Stimulated activated CD8-positive, alpha-beta memory T cell treated with anti-CD3 and anti-CD28 coated beads, Interleukin-4, amount 100 ng/mL, for 4 hours (primary cell): Measurements from ENCODE around the gene PLCZ1.
"Not testable (repeated sequence)": the region's sequence is repeated elsewhere in the genome, so short reads cannot be mapped to it uniquely, and the experiment has no call there.

Experiments used
- DNase-seq, 2 donors: peaks; one replicate each; pipeline ENCODE4 v3.0.0-alpha.2; 2020; ENCODE audit warnings: low read depth in 2 of 2, low spot score in 1 of 2

The PLCZ1 gene

DNA sequence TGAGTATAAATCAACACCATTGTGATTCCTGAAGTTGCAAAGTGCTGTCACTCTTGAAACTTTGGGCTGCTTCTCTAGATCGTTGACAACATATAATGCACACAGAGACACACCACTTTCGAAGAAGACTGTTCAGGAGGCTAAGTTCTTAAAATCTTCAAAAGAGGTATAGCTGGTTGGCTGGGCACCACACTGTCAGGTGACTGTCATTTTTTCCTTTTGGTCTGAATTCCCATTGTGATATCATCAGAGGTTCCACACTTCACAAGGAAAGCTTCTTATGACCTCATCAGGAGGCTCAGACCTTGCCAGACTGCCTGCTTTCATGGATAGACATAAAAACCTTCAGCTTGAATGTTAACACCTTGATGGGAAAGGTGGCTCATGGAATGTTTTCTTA lies at the start of gene PLCZ1, which contains the start of gene CAPZA3:
Gene PLCZ1, minus strand, starts transcription at position 194 of the 400 bp plus-strand sequence. CDS start 641 bp downstream, outside the sequence.
Gene CAPZA3, plus strand, starts transcription at position 301 of the 400 bp plus-strand sequence. CDS start 150 bp downstream, outside the sequence.
- DNase-seq = no peak

- not testable (repeated sequence) for DNase-seq
Measured at GRCh38 chr12:18785465-18785864, 47.7 kb upstream of the PLCZ1 start.

- DNase-seq = no peak
Measured at GRCh38 chr12:18782827-18783226, 45.0 kb upstream of the PLCZ1 start.

GRCh38 chr12:18766479-18766878 lies 28.7 kb upstream of the PLCZ1 start:
- not testable (repeated sequence) for DNase-seq

- DNase-seq = no peak
Measured at GRCh38 chr12:18755341-18755740, 17.5 kb upstream of the PLCZ1 start.

GRCh38 chr12:18754124-18754707 lies 16.4 kb upstream of the PLCZ1 start:
- no peak for DNase-seq

DNA sequence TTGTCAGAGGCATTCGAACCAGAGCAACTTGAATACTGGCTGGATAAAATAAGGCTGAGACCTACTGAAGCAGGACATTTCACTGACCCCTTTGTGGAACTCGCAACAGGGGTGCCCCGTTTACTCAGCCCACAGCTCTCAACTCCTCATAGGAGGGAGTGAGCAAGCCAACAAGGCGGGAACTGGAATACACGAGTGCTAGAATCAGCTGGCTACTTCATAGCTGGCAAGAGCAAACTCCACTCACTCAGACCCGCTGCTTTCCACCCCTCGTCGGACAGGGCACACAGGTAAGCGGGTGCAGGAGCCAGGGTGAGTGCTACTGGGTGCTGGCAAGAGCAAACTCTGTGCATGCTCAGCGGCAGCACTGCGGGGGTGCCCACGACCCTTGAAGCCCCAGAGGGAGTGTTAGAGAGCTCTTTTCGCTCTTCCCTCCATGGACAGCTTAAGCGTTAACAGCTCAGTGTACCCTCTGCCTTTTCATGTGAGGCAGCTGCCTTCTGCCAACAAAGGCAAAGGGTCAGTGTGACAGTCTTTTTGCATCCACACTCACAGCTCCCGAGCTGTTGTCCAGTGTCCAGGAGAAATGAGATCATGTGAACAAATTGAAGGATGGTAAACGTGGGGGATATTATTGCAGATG lies 15.8 kb upstream of the PLCZ1 start:
- DNase-seq = no peak

DNA sequence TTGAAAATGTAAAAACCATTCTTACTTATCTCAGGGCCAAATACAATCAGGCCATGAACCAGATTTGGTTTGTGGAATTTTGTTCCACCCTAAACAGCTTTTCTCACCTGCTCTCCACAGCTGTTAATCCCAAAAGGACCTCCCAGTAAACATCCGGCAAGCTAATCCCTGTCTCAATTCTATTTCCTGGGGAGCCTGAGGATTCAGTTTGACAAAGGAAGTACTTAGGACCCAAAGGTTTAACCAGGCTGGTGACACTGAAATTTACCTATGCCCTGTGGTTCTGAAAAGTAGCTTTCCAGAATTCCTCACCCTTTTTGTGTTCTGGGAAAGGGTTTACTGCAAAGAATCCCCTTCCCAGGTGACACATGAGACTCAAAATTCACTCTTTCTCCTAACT lies 15.1 kb upstream of the PLCZ1 start:
- no peak for DNase-seq

GRCh38 chr12:18752280-18752920 lies 14.6 kb upstream of the PLCZ1 start:
- DNase-seq = no peak

DNA sequence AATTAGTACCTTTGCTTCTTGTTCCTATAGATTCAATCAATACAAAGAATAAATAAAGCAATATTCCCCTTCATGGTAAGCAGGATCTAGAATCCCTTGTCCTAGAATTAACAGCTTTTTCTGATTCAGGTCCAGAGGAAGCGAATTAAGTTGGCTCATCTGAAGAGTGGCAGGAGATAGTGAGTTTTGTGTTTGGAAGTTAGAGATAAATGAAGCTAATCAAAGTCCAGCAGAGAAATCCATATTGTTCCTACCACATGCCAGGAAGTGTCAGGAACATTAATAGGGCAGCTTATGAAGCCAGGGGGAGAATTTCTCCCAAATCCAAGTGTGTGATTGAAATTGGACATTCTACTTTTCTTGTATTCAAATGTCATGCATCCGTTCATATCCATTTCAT lies 14.1 kb upstream of the PLCZ1 start:
- no peak for DNase-seq

- no peak for DNase-seq
Measured at GRCh38 chr12:18750085-18750484, 12.3 kb upstream of the PLCZ1 start.

GRCh38 chr12:18749386-18749957 lies 11.7 kb upstream of the PLCZ1 start:
- DNase-seq = no peak

DNA sequence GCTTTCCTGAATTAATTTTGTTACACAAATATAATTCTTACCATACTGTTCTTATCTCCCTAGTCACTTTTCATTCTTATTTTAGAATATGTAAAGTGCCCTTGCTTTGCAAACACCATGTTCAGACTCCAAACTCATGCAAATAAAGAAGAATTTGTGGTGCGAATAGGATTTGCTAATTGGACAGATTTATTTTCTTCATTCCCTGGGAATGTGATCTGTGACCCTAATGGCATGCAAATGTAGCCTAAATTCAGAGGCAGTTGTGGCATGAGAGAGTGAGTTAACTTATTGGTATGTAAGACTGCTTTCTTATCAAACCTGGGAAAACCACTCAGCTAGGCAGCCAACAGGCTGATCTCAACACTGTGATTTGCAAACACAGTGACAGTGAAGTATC lies 10.1 kb upstream of the PLCZ1 start:
- no peak for DNase-seq

DNA sequence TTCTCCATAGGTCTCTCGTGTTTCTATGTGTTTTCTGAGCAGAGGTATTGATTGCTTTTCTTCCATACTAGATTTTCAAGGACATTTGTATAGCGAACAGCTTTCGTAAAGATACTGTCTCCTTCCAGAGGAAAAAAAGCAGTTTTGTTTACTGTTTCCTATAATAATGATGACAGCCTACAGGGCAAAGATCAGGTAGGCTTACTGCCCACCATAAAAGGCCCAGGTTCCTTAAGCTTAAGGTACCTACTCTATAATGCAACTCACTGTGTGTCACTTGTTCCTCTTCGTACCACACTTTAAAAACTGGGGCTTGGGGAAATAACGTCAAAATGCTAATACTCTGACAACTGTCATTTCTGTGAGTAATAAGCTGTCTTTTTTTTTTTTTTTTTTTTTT lies 6.7 kb downstream of the PLCZ1 start:
- no peak for DNase-seq

DNA sequence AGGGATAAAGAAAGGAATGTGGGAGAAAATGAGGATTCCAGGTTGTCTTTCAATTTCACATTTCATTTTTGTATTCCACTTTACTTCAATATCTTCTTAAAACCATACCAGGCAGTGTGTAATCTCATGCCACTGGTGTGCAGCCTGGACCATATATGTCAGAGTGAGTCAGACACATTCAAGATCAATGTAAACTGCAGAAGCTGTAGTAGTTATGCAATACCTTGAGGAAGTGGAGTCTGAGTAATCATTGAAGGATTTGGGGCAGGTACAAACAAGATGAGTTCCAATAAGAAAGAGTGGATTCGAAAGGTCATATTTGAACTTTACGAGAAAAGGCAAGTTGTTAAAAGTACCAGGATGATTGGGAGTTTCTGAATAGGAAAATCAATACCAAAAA lies 14.1 kb downstream of the PLCZ1 start:
- no peak for DNase-seq

DNA sequence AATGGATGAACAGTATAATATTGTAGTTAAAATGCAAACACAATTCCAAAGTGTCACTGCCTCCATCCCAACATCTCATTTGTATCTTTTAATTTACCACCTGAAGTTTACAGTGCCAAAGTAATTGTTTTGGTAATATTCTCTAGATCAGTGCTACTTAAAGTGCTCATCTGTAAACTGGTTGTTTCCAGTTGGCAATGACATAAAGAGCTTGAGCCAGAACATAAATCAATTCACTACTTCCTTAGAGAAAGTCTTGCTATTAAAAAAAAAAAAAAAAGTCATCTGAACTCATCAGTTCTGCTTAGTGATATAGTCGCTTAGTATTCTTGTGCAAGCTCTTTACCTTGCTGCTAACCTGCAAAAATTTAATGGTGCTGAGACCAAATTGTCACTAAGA lies 16.4 kb downstream of the PLCZ1 start:
- no peak for DNase-seq

DNA sequence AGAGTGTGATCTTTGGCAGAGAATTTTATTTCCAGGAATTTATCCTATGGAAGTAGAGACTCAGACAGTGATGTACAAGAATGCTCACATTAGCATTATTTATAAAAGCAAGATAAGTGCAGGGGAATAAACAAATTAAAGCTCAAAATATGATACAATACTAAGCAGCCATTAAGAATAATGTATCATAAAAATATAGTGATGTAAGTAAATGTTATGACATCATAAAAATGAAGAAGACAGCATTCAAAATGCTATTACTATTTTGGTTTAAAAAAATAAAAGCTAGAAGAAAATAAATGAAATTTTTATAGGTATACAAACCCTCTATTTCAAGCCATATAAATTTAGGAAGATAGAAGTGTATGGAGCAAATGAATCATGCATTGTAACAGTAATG lies 17.1 kb downstream of the PLCZ1 start:
- DNase-seq = no peak

DNA sequence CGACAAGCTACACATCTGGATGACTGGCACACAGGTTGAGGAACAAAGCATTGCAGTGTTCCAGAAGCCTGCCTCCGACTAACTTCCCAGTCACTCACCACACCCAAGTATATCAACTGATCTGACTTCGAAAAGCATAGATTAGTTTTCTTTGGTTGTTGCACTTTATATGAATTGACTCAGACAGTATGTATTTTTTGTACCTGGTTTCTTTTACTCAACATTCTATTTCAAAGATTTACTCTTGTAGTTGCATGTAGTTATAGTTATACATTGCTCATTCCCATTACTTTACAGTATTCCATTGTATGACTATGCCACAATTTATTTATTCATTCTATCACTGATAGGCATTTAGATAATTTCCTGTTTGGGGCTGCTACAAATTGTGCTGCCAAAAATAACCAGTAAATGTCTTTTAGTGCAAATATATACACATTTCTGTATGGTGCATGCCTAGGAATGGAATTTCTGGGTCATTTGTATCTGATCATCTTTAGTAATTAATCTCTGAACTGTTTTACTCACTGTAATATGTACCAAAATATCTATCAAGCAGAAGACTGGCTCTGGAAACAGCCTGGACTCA lies 17.8 kb downstream of the PLCZ1 start:
- DNase-seq = no peak

DNA sequence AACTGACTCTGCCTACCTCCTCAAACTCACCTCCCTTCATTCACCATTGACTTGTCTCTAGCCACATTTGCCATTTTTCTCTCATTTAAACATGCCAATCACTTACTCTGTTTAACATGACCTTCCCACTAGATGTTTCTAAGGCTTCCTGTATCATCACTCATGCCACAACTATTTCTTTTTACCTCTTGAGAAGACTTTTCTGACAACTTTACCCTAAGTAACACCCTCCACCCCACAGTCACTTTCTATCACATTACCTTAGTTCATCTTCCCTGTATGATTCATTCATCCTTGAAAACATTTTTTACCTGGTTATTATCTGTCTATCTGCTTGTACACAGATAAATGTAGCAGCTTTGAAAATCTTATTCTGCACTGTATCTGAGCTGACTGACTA lies 19.4 kb downstream of the PLCZ1 start:
- DNase-seq = no peak

- no peak for DNase-seq
Measured at GRCh38 chr12:18716236-18716635, 21.6 kb downstream of the PLCZ1 start.

- DNase-seq = no peak
Measured at GRCh38 chr12:18706798-18707197, 31.0 kb downstream of the PLCZ1 start.

DNA sequence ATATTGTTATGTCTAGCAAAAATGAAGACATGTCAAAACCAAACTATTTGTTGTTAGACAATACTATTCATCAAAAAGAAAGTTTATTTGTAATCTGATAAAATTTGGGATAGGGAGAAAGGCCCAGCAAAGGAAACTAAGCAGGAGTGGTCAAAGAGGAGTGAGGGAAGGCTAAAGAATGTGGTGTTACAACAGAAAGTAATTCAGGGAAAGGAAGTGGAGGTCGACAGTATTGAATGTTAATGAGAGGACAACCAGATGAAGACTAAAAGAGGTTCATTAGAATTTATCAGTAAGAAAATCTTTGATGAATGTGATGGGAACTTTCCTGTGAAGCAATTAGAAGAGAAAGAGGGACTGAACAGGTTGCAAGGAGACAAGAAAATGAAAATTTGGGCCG lies 33.9 kb downstream of the PLCZ1 start:
- DNase-seq = no peak
